GM12878 (cell line): ENCODE results near the gene CRTAP. TPM values are rescaled to one million over a fixed set of nuclear protein-coding genes. Genes with fewer than 3 reads are reported as not detected.

Experiments used
- ATF3 ChIP-seq: IDR thresholded peaks from 2 replicates; pipeline ENCODE4 v1.6.1; 2011; ENCODE audit warnings: low read depth, mild to moderate bottlenecking, low read length, moderate library complexity, borderline replicate concordance; ENCODE audit errors: extremely low read depth
- BMI1 ChIP-seq: fragments of 450-650 bp; IDR thresholded peaks from 2 replicates; pipeline ENCODE4 v1.6.1; 2016; ENCODE audit warnings: mild to moderate bottlenecking, moderate library complexity, borderline replicate concordance
- CHD2 ChIP-seq: IDR thresholded peaks from 2 replicates; pipeline ENCODE4 v1.6.1; 2011; ENCODE audit warnings: low read depth, low read length, improper control_type of control experiment, borderline replicate concordance
- CTCF ChIP-seq, 3 experiments: IDR thresholded peaks in 2 of 3; conservative IDR thresholded peaks in 1 of 3; 2 replicates each; pipeline ENCODE4 v1.5.1; 2011; ENCODE audit warnings: low read depth in 3 of 3, low read length in 3 of 3, mild to moderate bottlenecking in 3 of 3, control low read depth in 2 of 3, moderate library complexity in 2 of 3, inconsistent platforms in 1 of 3, mixed read lengths in 1 of 3; ENCODE audit not compliant: control insufficient read depth in 2 of 3, insufficient read depth in 1 of 3; ENCODE audit errors: extremely low read depth in 1 of 3
- MAX ChIP-seq: IDR thresholded peaks from 2 replicates; pipeline ENCODE4 v1.6.1; 2012; ENCODE audit warnings: low read depth, low read length, improper control_type of control experiment
- NFIC ChIP-seq: IDR thresholded peaks from 2 replicates; pipeline ENCODE4 v1.6.1; 2012; ENCODE audit warnings: low read depth, mild to moderate bottlenecking, inconsistent platforms, low read length, moderate library complexity
- NRF1 ChIP-seq: conservative IDR thresholded peaks from 2 replicates; pipeline ENCODE4 v1.6.1; 2011; ENCODE audit warnings: mild to moderate bottlenecking, low read depth, low read length, improper control_type of control experiment
- PBX3 ChIP-seq: IDR thresholded peaks from 2 replicates; pipeline ENCODE4 v1.6.1; 2011; ENCODE audit warnings: mild to moderate bottlenecking, low read depth, low read length, moderate library complexity; ENCODE audit not compliant: insufficient replicate concordance
- POLR2AphosphoS5 ChIP-seq: IDR thresholded peaks from 2 replicates; pipeline ENCODE4 v1.6.1; 2011; ENCODE audit warnings: mild to moderate bottlenecking, low read length, inconsistent platforms
- RB1 ChIP-seq: fragments of 450-650 bp; formaldehyde crosslinking; IDR thresholded peaks from 2 replicates; pipeline ENCODE4 v1.6.1; 2017; ENCODE audit warnings: mild to moderate bottlenecking, borderline replicate concordance
- SIN3A ChIP-seq: IDR thresholded peaks from 2 replicates; pipeline ENCODE4 v1.6.1; 2012; ENCODE audit warnings: low read depth, low read length, improper control_type of control experiment
- SKIL ChIP-seq: fragments of 450-650 bp; IDR thresholded peaks from 2 replicates; pipeline ENCODE4 v1.6.1; 2017; ENCODE audit warnings: mild to moderate bottlenecking, low read depth, inconsistent platforms; ENCODE audit not compliant: poor library complexity, severe bottlenecking
- SREBF1 ChIP-seq: IDR thresholded peaks from 2 replicates; pipeline ENCODE4 v1.6.1; 2012; ENCODE audit warnings: mild to moderate bottlenecking, low read length
- STAT3 ChIP-seq: IDR thresholded peaks from 2 replicates; pipeline ENCODE4 v1.6.1; 2011; ENCODE audit warnings: low read depth, low read length, improper control_type of control experiment
- SUPT20H ChIP-seq: IDR thresholded peaks from 2 replicates; pipeline ENCODE4 v1.6.1; 2011; ENCODE audit warnings: low read depth, mild to moderate bottlenecking, low read length, moderate library complexity, borderline replicate concordance; ENCODE audit not compliant: control insufficient read depth
- TARDBP ChIP-seq: IDR thresholded peaks from 2 replicates; pipeline ENCODE4 v1.6.1; 2016; ENCODE audit warnings: borderline replicate concordance
- TCF12 ChIP-seq: IDR thresholded peaks from 2 replicates; pipeline ENCODE4 v1.6.1; 2011; ENCODE audit warnings: low read depth, mild to moderate bottlenecking, low read length
- ZNF622 ChIP-seq: fragments of 450-650 bp; IDR thresholded peaks from 2 replicates; pipeline ENCODE4 v1.6.1; 2017; ENCODE audit warnings: mild to moderate bottlenecking, inconsistent platforms
- polyA plus RNA-seq, 11 experiments: library from polyadenylated mRNA; depleted of rRNA in 4 of 11; unstranded in 6 of 11; stranded (reverse) in 5 of 11; fragments of >200 nt; fragmentation: Nextera tagmentation in 4 of 11; fragmentation: Illumina TruSeq in 1 of 11; extraction: Ambion mirVana in 4 of 11; extraction: Trizol in 1 of 11; gene quantifications; 1 replicate in 1 of 11; 2 replicates in 10 of 11; pipeline versions ENCODE4 v1.2.1 to v1.2.3, GENCODE V29; 2011 to 2016; ENCODE audit warnings: inconsistent platforms in 2 of 11, missing spikeins in 2 of 11, low read depth in 1 of 11
- total RNA-seq, 4 experiments: library from RNA; depleted of rRNA in 3 of 4; stranded (reverse); fragments of >200 nt in 3 of 4; fragmentation: Illumina TruSeq in 1 of 4; extraction: Trizol in 1 of 4; gene quantifications; 2 replicates each; pipeline versions ENCODE4 v1.2.1 to v1.2.3, GENCODE V29; 2013 to 2021

Gene CRTAP
- total and polyA plus RNA-seq, 10 of the 15 experiments (the other 5 are each of a cell fraction or from before 2014, with no cell fraction given), result 6.0 to 42.3 (median 23.3) TPM

GRCh38 chr3:33113772-33114621, at the start of gene CRTAP (continued):
- TF ChIP-seq SKIL, result no peak
- TF ChIP-seq NFIC, result no peak
- peak; percentile 42; the same call in 1 of the 2 replicates for TF ChIP-seq MAX
- no peak for TF ChIP-seq PBX3
- no peak for TF ChIP-seq SUPT20H
- TF ChIP-seq TARDBP, result no peak
- TF ChIP-seq ATF3, result no peak
- TF ChIP-seq ZNF622, result no peak
- TF ChIP-seq SREBF1, result no peak
- no peak for TF ChIP-seq CTCF (IDR thresholded peaks at IDR 0.05 in 2 of 3, conservative IDR thresholded peaks at IDR 0.05 in 1 of 3; ENCODE audit: control insufficient read depth in 2 of 3, extremely low read depth in 1 of 3, insufficient read depth in 1 of 3, low read depth in 3 of 3, low read length in 3 of 3)
- TF ChIP-seq NRF1, result 0 out of 2 replicates have a peak, but pooled peaks have one; percentile 21
- peak; percentile 59; the same call in 1 of the 2 replicates for TF ChIP-seq RB1
- no peak for TF ChIP-seq CHD2
- TF ChIP-seq SIN3A, result no peak
- TF ChIP-seq STAT3, result no peak
- 0 out of 2 replicates have a peak, but pooled peaks have one; percentile 12 for TF ChIP-seq TCF12
- TF ChIP-seq BMI1, result no peak
- no peak; the same call in 1 of the 2 replicates for TF ChIP-seq POLR2AphosphoS5
